HG03565 (cell line): Measurements from ENCODE around the gene TMUB2.
"Not testable (repeated sequence)": the region's sequence is repeated elsewhere in the genome, so short reads cannot be mapped to it uniquely, and the experiment has no call there.

Source experiments
- ATAC-seq: cut with Tn5 transposase; IDR thresholded peaks from one replicate; pipeline ENCODE4 v1.9.1; 2021; ENCODE audit warnings: mild to moderate bottlenecking, moderate library complexity; ENCODE audit not compliant: unreplicated experiment

Gene TMUB2

GRCh38 chr17:44218344-44219107 lies 31.8 kb downstream of the TMUB2 start:
- ATAC-seq, result peak; percentile 26

- peak; percentile 28 for ATAC-seq
These were observed 32.4 kb downstream of the TMUB2 start for GRCh38 chr17:44219108-44219615.

- no peak for ATAC-seq
These were observed 32.9 kb downstream of the TMUB2 start, which contains the start of gene UBTF for GRCh38 chr17:44219616-44220212. TSS of gene UBTF (minus strand) at chr17:44219675. CDS start at chr17:44218229, 1,446 bp downstream.

GRCh38 chr17:44220213-44221083 lies 33.7 kb downstream of the TMUB2 start:
- ATAC-seq, result no peak

GRCh38 chr17:44221084-44221861 lies 34.5 kb downstream of the TMUB2 start:
- ATAC-seq, result no peak

- no peak for ATAC-seq
These were observed 35.0 kb downstream of the TMUB2 start for GRCh38 chr17:44221862-44222111.

GRCh38 chr17:44222112-44222869 lies 35.5 kb downstream of the TMUB2 start:
- no peak for ATAC-seq

- ATAC-seq, result no peak
These were observed 36.8 kb downstream of the TMUB2 start for GRCh38 chr17:44223541-44224071.

- ATAC-seq, result no peak
These were observed 42.3 kb downstream of the TMUB2 start for GRCh38 chr17:44229090-44229489.

GRCh38 chr17:44230140-44230539 lies 43.4 kb downstream of the TMUB2 start:
- no peak for ATAC-seq

GRCh38 chr17:44232061-44232460 lies 45.3 kb downstream of the TMUB2 start:
- ATAC-seq, result no peak

GRCh38 chr17:44233582-44233981 lies 46.8 kb downstream of the TMUB2 start:
- ATAC-seq, result no peak

- ATAC-seq, result no peak
These were observed 48.8 kb downstream of the TMUB2 start for GRCh38 chr17:44235583-44235936.

- no peak for ATAC-seq
These were observed 49.7 kb downstream of the TMUB2 start for GRCh38 chr17:44236444-44236991.

- not testable (repeated sequence) for ATAC-seq
These were observed 51.1 kb downstream of the TMUB2 start for GRCh38 chr17:44237886-44238285.

GRCh38 chr17:44241106-44241624 lies 54.4 kb downstream of the TMUB2 start:
- no peak for ATAC-seq
